Peyer's patch (tissue), 4 donors: Measurements from ENCODE around the gene KSR2.

Experiments used
- CTCF ChIP-seq, 6 experiments: fragments of 450-650 bp in 4 of 6; fragments of 200-600 bp in 2 of 6; sonication (generic) in 1 of 6; IDR thresholded peaks; one replicate each; pipeline ENCODE4 v1.5.1; 2017 to 2019; ENCODE audit warnings: antibody characterized with exemption in 6 of 6, mild to moderate bottlenecking in 3 of 6, moderate library complexity in 1 of 6
- POLR2A ChIP-seq, 2 donors: fragments of 450-650 bp; IDR thresholded peaks; one replicate each; pipeline ENCODE4 v1.5.1; 2017; ENCODE audit warnings: antibody characterized with exemption in 2 of 2, mild to moderate bottlenecking in 2 of 2, moderate library complexity in 2 of 2

DNA sequence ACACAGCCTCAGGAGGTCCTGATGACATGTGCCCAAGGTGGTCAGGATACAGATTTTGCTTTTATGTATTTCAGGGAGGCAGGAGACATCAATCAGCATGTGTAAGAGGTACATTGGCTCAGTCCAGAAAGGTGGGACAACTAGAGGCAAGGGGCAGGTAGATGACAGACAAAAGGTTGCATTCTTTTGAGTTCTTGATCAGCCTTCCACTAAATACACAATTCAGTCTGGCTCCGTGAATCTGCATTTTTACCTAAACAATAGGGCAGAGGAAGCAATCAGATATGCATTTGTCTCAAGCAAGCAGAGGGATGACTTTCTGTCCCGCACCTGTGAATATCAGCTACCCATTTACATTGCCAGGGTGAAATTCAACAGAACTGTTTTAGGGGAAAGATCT, 178.6 kb downstream of the KSR2 start:
- TF ChIP-seq CTCF (IDR thresholded peaks at IDR 0.05) (no peak), POLR2A (IDR thresholded peaks at IDR 0.05) (no peak)
